ENCODE results near the gene FAM117A. TPM values are rescaled to one million over a fixed set of nuclear protein-coding genes. Genes with fewer than 3 reads are reported as not detected.

FAM117A gene
- total and polyA plus RNA-seq, 2 experiments from 2014 or later, result 14.9 to 27.9 TPM

DNA sequence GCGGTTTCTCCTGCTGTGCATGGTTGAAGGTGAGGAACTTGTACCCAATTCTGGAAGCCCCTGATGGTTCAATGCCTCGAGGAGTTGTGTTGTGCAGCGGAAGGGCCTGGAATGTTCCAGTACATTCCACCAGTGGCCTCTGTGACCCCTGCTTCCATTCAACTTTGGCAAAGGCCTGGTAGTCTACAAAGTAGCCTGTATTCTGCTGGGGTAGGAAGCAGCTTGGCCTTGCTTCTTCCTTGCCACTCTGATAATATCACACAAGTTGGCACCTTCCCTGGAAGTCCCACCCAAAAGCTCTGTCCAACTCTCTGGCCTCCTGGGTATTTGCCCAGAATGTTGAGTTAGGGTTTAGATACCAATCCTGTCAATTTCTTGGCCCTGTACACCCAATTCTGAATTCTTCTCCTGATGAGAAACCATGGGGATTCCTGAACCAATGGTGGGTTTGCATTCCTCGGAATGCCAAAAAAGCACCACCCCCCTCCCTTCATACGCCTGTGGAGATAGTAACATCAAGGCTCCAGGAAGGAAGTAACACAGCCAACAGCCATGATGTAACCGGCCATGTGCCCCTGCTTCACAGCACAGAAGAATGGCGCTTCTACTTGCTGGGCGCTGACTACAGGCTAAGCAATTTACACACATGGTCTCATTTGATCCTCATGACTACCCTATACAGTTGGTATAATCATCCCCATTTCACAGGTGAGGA, 11.8 kb upstream of the FAM117A start:
- no peaks in the 10 kb centered on the region for H3K36me3 ChIP-seq (replicated peaks; ENCODE audit: insufficient read depth, low read depth)
- no peaks in the 10 kb centered on the region for H3K4me1 ChIP-seq (ENCODE audit: insufficient read depth)
- WGBS (ENCODE audit: low lambda C conversion rate, missing lambda C conversion rate), result 79% methylated on average over 8 of the region's 8 CpGs
- H3K27me3 ChIP-seq, result no peaks in the 10 kb centered on the region
- no peaks in the 10 kb centered on the region for H3K9me3 ChIP-seq (ENCODE audit: low read depth)
- no peaks in the 10 kb centered on the region for H3K79me2 ChIP-seq
- no peaks in the 10 kb centered on the region for H3K9me2 ChIP-seq (replicated peaks; ENCODE audit: insufficient read depth)
- H3K4me3 ChIP-seq, result no peak overlapping the region
- TF ChIP-seq EZH2 (IDR thresholded peaks at IDR 0.05; ENCODE audit: borderline replicate concordance) (no peak), CTCF (IDR thresholded peaks at IDR 0.05; ENCODE audit: poor library complexity) (no peak), EZH2phosphoT487 (IDR thresholded peaks at IDR 0.05; ENCODE audit: low read depth, severe bottlenecking, unreplicated experiment) (no peak)
- no peak overlapping the region for H2AFZ ChIP-seq
- no peaks in the 10 kb centered on the region for H4K20me1 ChIP-seq (ENCODE audit: insufficient read depth, poor library complexity, severe bottlenecking)
- H3K4me2 ChIP-seq, result no peak overlapping the region
- DNase-seq (ENCODE audit: low spot score), result no peak
- H3K27ac ChIP-seq, result no peak overlapping the region

DNA sequence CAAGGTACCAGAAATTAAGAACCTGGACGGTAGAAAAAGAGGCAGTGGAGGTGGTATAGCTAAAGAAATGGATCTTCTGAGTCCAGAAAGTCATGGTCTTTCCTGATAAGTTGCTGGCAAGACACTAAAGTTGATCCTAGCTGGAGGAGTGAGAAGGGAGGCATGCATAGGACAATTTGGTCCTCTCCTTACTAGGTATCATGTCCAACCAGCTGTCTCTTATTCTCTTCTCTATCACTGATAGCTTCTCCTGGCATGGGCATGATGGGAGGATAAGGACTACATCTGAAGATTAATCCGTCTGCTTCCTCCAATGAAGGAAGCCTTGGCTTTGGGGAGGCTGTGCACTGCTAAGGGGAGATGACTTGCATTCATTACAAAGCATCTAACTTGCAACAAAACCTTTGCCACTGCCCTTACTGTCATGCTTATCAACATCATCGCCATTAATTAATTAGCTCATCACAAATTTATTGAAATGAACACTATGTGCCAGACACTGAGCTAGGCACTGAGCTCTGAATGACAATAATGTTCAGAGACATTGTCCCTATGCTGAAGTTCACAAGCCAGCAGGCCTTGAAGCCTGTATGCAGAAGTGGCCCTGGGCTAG, 3.1 kb upstream of the FAM117A start:
- no peaks in the 10 kb centered on the region for H3K9me3 ChIP-seq (ENCODE audit: low read depth)
- DNase-seq (ENCODE audit: low spot score), result no peak
- peaks cover 10% of the 10 kb centered on the region for H3K27me3 ChIP-seq
- TF ChIP-seq EZH2 (IDR thresholded peaks at IDR 0.05; ENCODE audit: borderline replicate concordance), result no peak
- no peak for TF ChIP-seq CTCF (IDR thresholded peaks at IDR 0.05; ENCODE audit: poor library complexity)
- TF ChIP-seq EZH2phosphoT487 (IDR thresholded peaks at IDR 0.05; ENCODE audit: low read depth, severe bottlenecking, unreplicated experiment), result no peak
- no peak overlapping the region for H3K4me3 ChIP-seq
- H3K9me2 ChIP-seq (replicated peaks; ENCODE audit: insufficient read depth), result no peaks in the 10 kb centered on the region
- no peaks in the 10 kb centered on the region for H4K20me1 ChIP-seq (ENCODE audit: insufficient read depth, poor library complexity, severe bottlenecking)
- peaks cover 11% of the 10 kb centered on the region for H3K79me2 ChIP-seq
- H3K4me1 ChIP-seq (ENCODE audit: insufficient read depth), result peaks cover 5% of the 10 kb centered on the region
- H3K36me3 ChIP-seq (replicated peaks; ENCODE audit: insufficient read depth, low read depth), result no peaks in the 10 kb centered on the region
- no peak overlapping the region for H3K4me2 ChIP-seq
- WGBS (ENCODE audit: low lambda C conversion rate, missing lambda C conversion rate), result 76% methylated on average over 3 of the region's 3 CpGs
- H3K27ac ChIP-seq, result no peak overlapping the region
- no peak overlapping the region for H2AFZ ChIP-seq

GRCh38 chr17:49764559-49765180, 739 bp upstream of the FAM117A start:
- peak overlapping the region; percentile 22 for H2AFZ ChIP-seq
- no peaks in the 10 kb centered on the region for H3K9me3 ChIP-seq (ENCODE audit: low read depth)
- WGBS (ENCODE audit: low lambda C conversion rate, missing lambda C conversion rate), result 39% methylated on average over 8 of the region's 8 CpGs
- H3K4me3 ChIP-seq, result no peak overlapping the region
- no peak overlapping the region for H3K27ac ChIP-seq
- H3K79me2 ChIP-seq, result peaks cover 33% of the 10 kb centered on the region
- DNase-seq (ENCODE audit: low spot score), result no peak
- peaks cover 5% of the 10 kb centered on the region for H3K4me1 ChIP-seq (ENCODE audit: insufficient read depth)
- TF ChIP-seq CTCF (IDR thresholded peaks at IDR 0.05; ENCODE audit: poor library complexity) (no peak), EZH2 (IDR thresholded peaks at IDR 0.05; ENCODE audit: borderline replicate concordance) (no peak), EZH2phosphoT487 (IDR thresholded peaks at IDR 0.05; ENCODE audit: low read depth, severe bottlenecking, unreplicated experiment) (no peak)
- no peaks in the 10 kb centered on the region for H3K36me3 ChIP-seq (replicated peaks; ENCODE audit: insufficient read depth, low read depth)
- H3K4me2 ChIP-seq, result peak overlapping the region; percentile 71
- no peaks in the 10 kb centered on the region for H4K20me1 ChIP-seq (ENCODE audit: insufficient read depth, poor library complexity, severe bottlenecking)
- H3K27me3 ChIP-seq, result peaks cover 10% of the 10 kb centered on the region
- no peaks in the 10 kb centered on the region for H3K9me2 ChIP-seq (replicated peaks; ENCODE audit: insufficient read depth)
